ENCODE data around the gene TRAF2.
A peak's percentile ranks its signal among the peaks of the same experiment; 100 is the strongest.

Gene TRAF2

DNA sequence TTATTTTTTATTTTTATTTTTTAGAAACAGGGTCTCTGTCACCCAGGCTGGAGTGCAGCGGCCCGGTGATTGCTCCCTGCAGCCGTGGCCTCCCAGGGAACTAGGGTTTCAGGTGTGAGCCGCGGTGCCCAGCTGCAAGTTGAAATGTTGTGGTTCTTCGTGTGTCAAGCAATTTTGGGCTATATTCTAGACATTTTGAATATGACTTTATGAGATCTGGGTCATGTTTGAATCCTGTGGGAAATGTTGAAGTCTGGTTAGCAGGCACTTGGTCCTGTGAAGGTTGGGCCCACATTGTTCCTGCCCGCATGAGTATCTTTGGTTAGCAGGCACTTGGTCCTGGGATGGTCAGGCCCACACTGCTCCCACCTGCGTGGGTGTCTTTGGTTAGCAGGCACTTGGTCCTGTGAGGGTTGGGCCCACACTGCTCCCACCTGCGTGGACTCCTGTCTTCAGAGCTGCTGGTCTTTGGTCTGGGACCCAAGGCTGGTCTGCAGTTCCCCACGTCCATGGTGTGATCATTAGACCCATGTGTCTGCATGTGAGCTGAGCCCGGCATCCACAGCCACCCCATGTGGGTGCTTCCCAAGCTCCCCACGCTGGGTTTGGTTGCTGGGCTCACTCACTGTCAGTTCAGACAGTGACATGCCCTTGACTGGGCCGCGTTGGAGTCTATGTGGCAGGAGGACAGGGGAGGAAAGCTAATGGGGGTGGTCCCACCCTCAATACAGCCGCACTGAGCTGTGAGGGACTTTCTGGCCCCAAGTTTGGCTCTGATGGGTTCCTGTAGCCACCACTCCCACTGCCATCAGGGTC, 51.1 kb downstream of the TRAF2 start:
- no peak for DNase-seq

DNA sequence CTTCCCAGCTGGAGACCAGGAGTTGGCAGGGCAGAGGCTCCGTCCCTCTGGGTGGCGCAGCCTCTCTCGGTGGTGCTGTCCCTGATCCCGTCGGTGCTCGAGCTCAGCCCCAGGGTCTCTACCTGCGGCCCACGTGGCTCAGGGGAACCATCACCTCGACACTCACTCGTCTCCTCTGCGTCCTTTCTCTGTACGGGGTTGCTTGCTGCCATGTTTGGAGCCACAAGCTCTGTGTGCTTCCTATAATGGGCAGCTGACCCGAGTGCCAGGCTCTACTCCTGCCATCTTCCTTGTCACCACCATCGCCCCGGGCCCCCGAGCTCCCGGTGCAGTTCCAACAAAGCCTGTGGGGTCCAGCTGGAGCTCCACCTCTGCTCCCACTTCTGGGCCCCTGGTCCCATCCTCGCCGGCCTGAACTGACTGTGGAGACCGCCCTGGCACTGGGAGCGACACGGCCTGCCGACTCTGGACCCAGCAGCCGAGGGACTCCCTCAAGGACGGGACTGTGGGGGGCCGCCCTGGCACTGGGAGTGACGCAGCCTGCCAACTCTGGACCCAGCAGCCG, 53.2 kb downstream of the TRAF2 start:
- DNase-seq: no peak

DNA sequence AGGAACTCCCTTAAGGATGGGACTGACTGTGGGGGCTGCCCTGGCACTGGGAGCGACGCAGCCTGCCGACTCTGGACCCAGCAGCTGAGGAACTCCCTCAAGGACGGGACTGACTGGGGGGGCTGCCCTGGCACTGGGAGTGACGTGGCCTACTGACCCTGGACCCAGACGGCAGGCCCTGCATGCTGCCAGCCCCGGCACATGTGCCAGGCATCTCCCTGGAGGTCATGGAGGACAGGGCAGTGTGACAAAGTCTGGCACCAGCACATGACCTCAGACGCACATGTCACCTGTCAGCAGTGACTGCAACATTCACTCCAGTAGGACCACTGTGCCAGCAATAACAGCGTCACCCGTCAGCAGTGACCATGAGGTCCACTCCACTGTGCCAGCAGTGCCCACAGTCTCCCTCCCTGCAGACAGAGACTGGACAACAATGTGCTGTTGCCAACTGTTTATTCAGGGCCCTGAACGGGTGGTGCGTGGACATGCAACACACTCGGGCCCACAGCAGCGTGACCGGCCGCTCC, 53.7 kb downstream of the TRAF2 start:
- no peak for DNase-seq

DNA sequence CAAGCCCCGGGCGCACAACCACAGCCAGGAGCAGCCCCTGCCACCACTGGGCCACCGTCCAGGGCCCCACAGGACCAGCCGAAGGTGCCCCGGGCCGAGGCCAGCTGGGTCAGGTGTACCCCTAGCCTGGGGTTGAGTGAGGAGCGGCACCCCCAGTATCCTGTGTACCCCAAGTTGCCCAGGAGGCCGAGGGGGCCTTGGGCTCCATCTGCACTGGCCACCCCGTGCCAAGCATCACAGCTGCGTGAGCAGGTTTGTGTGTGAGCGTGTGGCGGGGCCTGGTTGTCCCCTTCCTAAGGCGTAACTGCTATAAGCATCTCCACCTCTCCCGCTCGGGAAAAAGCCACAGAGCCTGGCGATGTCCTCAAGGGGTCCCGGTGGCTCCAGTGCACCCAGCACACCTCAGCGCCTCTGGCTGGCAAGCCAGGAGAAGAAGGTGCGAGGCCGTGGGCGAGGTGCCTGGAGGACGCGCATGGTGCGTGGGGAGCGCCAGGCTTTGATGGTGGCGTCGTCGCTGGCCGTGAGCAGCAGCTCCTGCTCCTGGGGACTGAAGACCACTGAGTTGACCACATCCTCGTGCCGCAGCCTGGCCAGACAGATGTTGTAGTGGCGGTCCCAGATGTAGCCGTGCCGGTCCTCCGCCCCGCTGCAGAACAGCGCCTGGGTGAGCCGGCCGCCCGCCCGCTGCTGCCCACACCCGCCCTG, 54.4 kb downstream of the TRAF2 start:
- DNase-seq: no peak

DNA sequence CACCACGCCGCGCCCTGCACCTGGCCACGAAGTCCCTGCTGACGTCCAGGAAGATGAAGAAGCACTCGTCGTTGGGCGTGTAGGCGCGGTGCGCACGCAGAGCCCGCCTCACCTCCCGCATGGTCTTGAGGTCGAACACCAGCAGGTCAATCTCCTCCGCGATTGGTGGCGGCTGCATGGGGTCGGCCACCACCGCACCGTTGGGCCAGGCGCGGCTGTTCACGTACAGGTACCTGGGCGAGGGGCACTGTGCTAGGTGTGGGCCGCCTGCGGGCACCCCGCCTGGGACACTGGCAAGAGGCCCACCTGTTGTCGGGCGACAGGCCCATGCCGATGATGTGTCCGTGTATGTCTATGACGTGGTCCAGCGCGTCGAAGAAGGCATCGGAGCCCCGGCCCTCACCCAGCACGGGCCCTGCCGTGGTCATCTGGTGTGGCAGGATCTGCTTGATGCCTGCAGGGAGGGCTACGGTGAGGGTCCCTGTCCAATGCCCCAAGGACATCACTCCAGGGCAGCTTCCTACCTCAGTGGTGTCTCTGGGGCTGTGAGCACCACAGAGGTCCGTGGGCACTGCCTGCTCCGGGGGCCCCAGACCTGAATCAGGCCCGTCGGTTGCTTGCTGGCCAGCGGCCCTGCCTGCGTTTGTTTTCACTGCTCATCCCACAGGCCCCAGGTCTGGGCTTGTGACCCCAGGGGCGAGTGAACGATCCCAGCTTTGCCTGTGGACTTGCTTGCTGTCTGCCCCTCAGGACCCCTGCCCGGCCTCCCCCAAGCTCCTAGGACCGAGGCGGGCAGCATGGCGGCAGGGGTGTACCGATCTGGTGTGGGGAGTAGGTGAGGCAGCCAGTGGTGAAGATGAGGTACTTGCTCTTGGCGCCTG, 55.2 kb downstream of the TRAF2 start:
- DNase-seq: no peak

DNA sequence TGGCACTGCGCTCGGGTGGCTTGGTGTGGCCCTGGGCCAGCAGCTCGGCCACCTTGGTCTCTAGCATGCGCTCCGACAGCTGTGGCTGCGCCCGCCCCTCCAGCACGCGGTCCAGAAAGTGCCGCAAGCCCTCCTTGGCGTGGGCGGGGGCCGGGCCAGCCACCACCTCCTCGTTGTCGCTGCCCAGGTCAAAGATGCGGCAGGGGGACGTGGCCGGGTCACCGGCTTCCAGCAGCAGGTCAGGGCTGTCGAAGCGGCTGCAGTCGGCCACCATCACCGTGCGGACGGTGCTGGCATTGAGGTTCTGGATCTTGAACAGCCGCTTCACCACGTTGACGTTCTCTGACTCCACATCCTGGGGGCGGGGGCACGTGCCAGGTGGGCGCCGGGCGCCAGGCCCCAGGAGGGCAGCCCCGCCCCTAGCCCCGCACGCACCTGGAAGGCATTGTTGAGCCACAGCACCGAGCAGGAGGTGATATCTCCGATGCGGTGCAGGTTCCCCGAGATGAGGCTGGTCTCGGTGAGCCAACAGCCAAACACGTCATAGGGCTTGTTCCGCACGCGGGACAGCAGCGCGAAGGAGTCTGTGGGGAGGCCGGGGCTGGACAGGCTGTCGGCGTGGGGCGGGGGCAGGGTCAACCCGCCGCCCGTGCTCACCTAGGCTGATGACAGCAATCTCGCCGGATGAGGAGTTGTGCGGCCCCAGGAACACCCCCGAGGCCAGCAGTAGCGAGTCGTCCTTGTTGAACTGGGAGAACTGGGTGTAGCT, 56.0 kb downstream of the TRAF2 start:
- DNase-seq: no peak

DNA sequence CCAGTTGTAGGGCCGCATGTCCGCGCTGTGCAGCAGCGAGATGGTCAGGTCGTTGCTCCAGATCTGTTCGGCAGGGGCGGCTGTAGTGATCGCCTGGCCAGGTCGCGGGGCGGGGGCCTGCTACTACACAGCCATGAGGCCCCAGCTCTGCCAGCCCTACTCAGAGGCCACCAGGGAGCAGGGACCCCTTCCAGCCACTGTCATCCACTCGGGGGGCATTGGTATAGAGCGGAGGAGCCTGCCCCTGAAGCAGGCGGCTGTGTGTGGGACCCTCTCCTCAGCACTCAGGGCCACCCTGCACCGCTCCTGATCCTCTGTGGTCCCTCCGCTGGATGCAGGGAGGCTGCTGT, 56.5 kb downstream of the TRAF2 start:
- DNase-seq: no peak

DNA sequence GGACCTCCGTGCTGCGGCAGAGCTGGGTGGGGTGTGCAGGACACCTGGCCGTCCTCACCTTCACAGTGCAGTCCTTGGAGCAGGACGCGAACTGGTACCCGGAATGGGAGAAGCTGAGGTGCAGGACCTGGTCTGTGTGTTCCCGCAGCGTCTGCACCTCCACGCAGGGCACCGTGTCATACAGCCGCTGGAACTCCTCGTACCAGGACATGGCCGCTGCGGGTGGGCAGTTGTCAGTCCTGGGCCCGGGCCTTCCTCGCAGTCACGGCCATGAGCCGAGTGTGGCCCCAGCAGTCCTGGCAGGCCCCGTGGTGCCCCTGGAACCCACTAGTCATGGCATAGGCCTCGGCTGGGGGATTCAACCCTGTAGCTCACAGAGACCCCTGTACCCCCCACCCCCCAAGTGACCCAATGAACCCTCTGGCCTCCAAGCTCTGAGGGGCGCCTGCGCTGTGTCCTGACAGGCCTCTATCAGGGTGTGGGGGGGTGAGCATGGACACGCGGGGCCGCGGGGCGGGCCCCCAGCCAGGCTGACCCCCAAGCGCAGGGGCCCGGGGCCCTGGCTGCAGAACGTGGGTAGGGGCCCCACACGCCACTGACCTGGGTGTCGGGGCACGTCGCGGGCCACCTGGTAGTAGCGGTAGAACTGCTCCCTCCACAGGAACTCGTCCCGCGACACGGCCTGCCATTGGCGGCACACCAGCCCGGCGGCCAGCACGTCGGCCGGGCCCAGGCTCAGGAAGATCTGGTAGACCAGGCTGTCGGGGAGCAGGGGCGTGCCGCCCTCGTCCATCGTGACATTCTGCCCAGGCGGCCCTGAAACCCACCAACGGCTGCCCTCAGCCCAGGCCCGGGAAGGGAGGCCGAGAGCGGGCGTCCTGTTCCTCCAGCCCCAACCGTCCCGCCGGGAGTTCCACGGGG, 57.2 kb downstream of the TRAF2 start:
- DNase-seq: peak in 3 of 4 experiments; percentile 45 to 64 (median 49)

DNA sequence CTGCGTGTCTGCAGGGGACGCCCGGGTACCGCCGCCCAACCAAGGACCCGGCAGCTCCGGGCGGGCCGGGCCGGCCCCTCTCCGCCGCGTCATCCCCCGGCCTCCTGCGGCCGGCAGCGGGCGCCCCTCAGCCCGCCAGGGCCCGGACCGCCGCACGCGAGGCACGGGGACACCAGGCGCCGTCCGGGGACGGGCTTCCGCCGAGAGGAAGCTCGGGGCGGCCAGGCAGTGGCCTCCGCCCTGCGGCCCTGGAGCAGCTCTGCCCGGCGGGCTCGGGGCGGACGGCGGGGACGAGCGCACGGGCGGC, 57.8 kb downstream of the TRAF2 start:
- peak; percentile 76 to 91 (median 85) for DNase-seq

DNA sequence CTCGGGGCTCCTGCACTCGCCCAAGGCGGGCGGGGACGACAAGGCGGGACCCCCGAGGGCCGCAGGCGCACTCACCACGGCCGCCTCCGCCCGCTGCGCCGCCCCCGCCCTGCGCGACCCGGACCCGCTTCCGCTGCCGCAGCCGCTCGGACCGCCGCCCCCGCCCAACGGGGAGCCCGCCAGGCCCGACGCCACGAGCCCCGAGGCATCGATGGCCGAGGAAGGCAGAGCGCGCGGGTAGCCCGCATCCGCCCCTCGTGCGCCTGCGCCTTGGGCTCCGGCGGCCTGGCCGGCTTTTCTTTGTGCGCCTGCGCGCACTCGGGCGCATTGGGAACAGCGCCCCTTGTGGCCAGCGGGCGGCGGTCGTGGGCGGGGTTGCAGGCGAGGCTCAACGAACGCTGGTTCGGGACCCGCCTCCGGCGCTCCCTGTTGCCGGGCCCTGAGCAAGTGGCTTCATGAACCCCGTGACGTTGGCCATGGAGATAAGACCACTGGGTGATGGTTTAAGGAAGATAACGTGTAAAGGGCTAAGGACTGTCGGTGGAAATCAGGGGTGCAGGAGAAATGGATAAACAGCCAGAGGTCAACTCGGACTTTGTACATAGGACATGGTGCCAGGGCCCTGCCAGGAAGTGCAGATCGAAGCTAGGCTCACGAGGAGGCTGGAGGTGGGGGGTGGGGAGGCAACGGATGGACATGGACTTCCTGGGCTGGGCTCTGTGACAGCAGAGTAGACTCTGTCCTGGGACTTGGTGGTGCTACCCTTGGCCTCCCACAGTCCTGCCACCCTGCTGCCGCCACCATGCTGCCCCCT, 58.4 kb downstream of the TRAF2 start, which contains the start of the genes C8G and FBXW5:
TSS of gene C8G (plus strand) at position 725 of the 814 bp plus-strand sequence. CDS start at position 803, 78 bp downstream.
TSS of gene FBXW5 (minus strand) at position 220 of the 814 bp plus-strand sequence. CDS start 655 bp downstream, outside the sequence.
- DNase-seq: peak; percentile 98 to 99 (median 99)

DNA sequence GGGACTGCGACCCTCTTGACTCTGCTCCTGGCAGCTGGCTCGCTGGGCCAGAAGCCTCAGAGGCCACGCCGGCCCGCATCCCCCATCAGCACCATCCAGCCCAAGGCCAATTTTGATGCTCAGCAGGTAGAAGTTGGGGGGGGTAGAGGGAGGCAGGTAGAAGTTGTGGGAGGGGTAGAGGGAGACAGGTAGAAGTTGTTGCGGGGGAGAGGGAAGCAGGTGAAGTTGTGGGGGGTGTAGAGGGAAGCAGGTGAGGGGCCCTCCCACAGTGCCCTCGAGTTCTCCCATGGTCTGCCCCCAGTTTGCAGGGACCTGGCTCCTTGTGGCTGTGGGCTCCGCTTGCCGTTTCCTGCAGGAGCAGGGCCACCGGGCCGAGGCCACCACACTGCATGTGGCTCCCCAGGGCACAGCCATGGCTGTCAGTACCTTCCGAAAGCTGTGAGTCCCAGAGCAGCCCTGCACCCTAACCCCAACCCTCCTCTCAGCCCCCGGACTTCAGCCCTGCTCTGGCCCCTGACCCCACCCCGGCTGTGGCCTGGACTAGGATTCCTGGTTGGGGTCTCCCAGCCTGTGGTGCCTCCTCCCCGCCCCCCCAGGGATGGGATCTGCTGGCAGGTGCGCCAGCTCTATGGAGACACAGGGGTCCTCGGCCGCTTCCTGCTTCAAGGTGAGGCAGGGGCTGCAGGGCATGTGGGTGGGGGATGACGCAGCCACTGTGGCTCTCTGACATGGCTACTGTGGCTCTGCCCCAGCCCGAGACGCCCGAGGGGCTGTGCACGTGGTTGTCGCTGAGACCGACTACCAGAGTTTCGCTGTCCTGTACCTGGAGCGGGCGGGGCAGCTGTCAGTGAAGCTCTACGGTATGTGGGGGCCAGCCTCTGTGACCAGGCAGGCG, 59.3 kb downstream of the TRAF2 start:
- no peak for DNase-seq

DNA sequence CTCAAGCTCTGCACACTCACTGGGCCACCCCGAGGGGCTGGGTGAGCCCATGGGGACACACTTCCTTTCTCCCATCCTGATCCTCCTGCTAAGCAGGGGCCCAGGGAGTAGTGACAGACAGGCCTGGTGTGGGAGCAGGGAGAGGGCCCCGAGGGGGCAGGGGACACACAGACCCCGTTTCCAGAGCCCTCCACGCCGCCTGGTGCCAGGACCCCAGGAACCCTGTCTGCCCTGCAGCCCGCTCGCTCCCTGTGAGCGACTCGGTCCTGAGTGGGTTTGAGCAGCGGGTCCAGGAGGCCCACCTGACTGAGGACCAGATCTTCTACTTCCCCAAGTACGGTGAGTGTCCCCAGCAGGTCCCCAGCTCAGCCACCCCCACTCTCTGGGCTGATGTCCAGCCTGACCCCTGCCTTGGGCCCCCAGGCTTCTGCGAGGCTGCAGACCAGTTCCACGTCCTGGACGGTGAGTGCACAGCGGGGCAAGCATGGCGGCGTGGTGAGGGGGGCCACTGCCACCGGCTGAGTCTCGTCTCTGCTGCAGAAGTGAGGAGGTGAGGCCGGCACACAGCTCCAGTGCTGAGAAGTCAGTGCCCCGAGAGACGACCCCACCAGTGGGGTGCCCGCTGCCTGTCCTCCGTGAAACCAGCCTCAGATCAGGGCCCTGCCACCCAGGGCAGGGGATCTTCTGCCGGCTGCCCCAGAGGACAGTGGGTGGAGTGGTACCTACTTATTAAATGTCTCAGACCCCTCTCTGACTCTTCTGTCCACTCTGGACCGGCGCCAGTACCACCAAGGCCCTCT, 60.1 kb downstream of the TRAF2 start:
- DNase-seq: no peak

DNA sequence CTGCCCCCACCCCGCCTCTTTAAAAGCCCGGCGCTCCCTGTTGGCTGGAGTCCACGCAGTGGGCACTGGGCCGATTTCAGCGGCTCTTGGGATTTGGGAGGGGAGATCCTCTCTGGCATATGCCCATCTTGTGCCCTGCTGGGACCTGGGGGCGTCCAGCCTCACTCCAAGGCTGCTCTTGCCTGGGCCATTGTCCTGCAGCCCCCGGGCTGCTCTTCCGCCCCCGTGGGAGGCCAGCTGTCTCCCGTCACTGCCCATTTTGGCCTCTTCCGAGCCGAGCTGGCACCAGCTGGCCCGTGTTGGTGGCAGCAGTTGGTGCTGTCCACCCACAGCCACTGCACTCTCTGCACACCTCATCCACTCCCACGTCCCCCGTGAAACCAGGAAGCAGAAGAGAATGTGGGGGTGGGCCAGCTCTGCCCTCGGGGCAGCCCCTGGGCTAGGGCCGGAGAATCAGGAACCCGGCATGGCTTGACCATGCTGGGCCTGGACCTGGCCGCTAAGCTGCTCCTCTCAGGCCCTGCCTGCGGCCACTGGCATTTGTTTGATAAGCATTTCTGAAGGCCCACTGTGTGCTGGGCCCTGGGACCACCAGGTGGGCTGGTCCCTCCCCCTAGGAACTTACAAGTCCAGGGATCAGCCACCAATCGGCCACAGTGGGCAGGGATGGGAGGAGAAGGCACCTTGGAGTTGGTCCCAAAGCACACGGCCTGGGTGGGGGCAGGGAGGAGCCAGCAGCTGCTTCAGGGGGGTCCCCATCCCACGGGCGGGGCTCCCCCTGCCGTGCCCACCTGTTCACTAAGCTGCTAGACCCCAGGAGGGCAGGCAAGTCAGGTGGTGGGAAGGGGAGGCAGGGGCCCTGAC, 60.9 kb downstream of the TRAF2 start:
- peak in 3 of 4 experiments; percentile 34 to 64 (median 40) for DNase-seq

DNA sequence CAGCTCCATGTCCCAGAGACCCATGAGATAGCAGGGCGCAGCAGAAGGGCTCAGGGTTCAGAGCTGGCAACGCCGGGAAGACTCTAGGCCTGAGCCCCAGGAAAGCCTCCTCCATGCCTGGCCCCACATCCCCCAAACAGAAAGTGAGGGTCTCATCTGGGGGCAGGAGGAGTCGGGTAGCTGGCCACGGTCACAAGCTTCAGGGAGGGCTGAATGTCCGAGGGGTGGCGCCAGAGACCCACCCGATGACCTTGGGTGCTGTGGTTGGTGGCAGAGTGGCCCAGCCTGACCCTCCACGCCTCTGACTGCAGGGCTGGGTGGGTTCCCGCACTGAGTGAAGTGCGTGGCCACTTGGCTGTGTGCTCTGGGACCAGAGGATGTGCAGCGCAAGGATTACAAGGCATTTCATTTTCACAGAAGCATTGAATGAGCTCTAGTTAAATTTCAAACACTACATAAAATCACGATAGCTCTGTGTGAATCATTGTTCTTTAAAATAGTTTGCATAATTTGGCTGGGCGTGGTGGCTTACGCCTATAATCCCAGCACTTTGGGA, 61.7 kb downstream of the TRAF2 start:
- DNase-seq: peak; percentile 45 to 77 (median 51)

DNA sequence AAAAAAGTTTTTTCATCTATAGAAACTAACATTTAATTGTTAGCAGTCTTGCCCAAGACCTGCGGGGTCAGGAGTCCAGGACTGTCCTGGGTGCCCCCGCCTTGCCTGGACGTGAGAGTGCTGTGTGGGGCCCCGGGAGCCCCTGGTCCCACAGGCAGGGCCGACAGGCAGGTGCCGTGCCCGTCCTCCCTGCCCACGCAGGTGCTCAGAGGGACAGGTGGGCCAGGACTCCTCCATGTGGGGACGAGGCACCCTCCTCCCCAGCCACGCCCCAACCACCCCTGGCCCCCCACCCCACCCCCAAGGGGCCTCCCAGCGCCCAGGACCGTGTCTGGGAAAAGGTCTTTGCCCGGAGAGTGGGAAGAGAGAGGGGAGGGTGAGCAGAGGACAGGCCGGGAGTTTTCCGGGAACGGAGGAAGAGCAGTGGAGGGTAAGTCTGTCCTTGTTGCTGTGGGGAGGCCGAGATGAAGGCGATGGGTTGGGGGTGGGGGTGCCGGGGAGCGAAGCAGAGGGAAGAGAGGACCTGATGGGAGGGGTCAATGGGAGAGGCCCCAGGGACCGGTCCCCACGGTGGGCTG, 63.0 kb downstream of the TRAF2 start:
- DNase-seq: no peak
